ENCODE data around the gene FAM107B.

The FAM107B gene

GRCh38 chr10:14499601-14499904 is 275.1 kb downstream of the FAM107B start:
- TF ChIP-seq TSHZ2 (CRISPR knock-in tag; IDR thresholded peaks at IDR 0.05), result no peak
- no peak for TF ChIP-seq ZFP3 (CRISPR knock-in tag; IDR thresholded peaks at IDR 0.05)
- no peak for TF ChIP-seq TOX (CRISPR knock-in tag; IDR thresholded peaks at IDR 0.05; ENCODE audit: borderline replicate concordance)
- no peak for TF ChIP-seq PPARA (CRISPR knock-in tag; IDR thresholded peaks at IDR 0.05; ENCODE audit: borderline replicate concordance)
- no peak for TF ChIP-seq ARNTL (CRISPR knock-in tag; IDR thresholded peaks at IDR 0.05; ENCODE audit: borderline replicate concordance, low read depth)
- no peak for TF ChIP-seq ZNF70 (CRISPR knock-in tag; IDR thresholded peaks at IDR 0.05)
- no peak for TF ChIP-seq CSRNP3 (CRISPR knock-in tag; IDR thresholded peaks at IDR 0.05)
- TF ChIP-seq SNAI2 (CRISPR knock-in tag; IDR thresholded peaks at IDR 0.05), result no peak
- TF ChIP-seq CSDC2 (CRISPR knock-in tag; IDR thresholded peaks at IDR 0.05), result no peak
- TF ChIP-seq ZC3H10 (CRISPR knock-in tag; IDR thresholded peaks at IDR 0.05), result no peak
- TF ChIP-seq CREB5 (CRISPR knock-in tag; IDR thresholded peaks at IDR 0.05; ENCODE audit: low read depth), result no peak
- TF ChIP-seq ZFP30 (CRISPR knock-in tag; IDR thresholded peaks at IDR 0.05), result no peak
- no peak for TF ChIP-seq ZNF565 (CRISPR knock-in tag; conservative IDR thresholded peaks at IDR 0.05; ENCODE audit: low read depth)
- no peak for TF ChIP-seq ESRRG (CRISPR knock-in tag; IDR thresholded peaks at IDR 0.05)
- no peak for TF ChIP-seq PATZ1 (CRISPR knock-in tag; IDR thresholded peaks at IDR 0.05; ENCODE audit: borderline replicate concordance)
- TF ChIP-seq RARB (CRISPR knock-in tag; IDR thresholded peaks at IDR 0.05), result no peak
- no peak for TF ChIP-seq POU6F1 (CRISPR knock-in tag; IDR thresholded peaks at IDR 0.05; ENCODE audit: borderline replicate concordance, low read depth)
- no peak for TF ChIP-seq BACH2 (CRISPR knock-in tag; IDR thresholded peaks at IDR 0.05; ENCODE audit: borderline replicate concordance)
- TF ChIP-seq TCF4 (CRISPR knock-in tag; IDR thresholded peaks at IDR 0.05; ENCODE audit: borderline replicate concordance), result no peak
- ATAC-seq, result no peak; the same call in 2 of the 3 replicates

- TF ChIP-seq TCF4 (CRISPR knock-in tag; IDR thresholded peaks at IDR 0.05; ENCODE audit: borderline replicate concordance) (no peak), ISL1 (CRISPR knock-in tag; IDR thresholded peaks at IDR 0.05) (no peak), ARNTL (CRISPR knock-in tag; IDR thresholded peaks at IDR 0.05; ENCODE audit: borderline replicate concordance, low read depth) (no peak)
These were observed 276.4 kb downstream of the FAM107B start for GRCh38 chr10:14498326-14498725.

GRCh38 chr10:14491811-14492210 is 282.9 kb downstream of the FAM107B start:
- ATAC-seq, result no peak

More at GRCh38 chr10:14498326-14498725, 276.4 kb downstream of the FAM107B start:
- ATAC-seq, result no peak

More at GRCh38 chr10:14491811-14492210, 282.9 kb downstream of the FAM107B start:
- no peak for TF ChIP-seq ZNF70 (CRISPR knock-in tag; IDR thresholded peaks at IDR 0.05)
- TF ChIP-seq RARB (CRISPR knock-in tag; IDR thresholded peaks at IDR 0.05), result no peak
- TF ChIP-seq POU6F1 (CRISPR knock-in tag; IDR thresholded peaks at IDR 0.05; ENCODE audit: borderline replicate concordance, low read depth), result no peak
- TF ChIP-seq CREB5 (CRISPR knock-in tag; IDR thresholded peaks at IDR 0.05; ENCODE audit: low read depth), result no peak
- no peak for TF ChIP-seq GLIS3 (CRISPR knock-in tag; IDR thresholded peaks at IDR 0.05)
- no peak for TF ChIP-seq ISL1 (CRISPR knock-in tag; IDR thresholded peaks at IDR 0.05)

Measured in SK-N-SH treated with all-trans-retinoic acid at 6 μM for 48 hours (cell line).